Medulla oblongata (tissue), 1 donor: ENCODE data around the gene CACNB3.
"Not testable (repeated sequence)": the region's sequence is repeated elsewhere in the genome, so short reads cannot be mapped to it uniquely, and the experiment has no call there.

Experiments used
- DNase-seq: peaks from one replicate; pipeline ENCODE4 v3.0.0-alpha.2; 2015; ENCODE audit errors: extremely low spot score

Gene CACNB3

DNA sequence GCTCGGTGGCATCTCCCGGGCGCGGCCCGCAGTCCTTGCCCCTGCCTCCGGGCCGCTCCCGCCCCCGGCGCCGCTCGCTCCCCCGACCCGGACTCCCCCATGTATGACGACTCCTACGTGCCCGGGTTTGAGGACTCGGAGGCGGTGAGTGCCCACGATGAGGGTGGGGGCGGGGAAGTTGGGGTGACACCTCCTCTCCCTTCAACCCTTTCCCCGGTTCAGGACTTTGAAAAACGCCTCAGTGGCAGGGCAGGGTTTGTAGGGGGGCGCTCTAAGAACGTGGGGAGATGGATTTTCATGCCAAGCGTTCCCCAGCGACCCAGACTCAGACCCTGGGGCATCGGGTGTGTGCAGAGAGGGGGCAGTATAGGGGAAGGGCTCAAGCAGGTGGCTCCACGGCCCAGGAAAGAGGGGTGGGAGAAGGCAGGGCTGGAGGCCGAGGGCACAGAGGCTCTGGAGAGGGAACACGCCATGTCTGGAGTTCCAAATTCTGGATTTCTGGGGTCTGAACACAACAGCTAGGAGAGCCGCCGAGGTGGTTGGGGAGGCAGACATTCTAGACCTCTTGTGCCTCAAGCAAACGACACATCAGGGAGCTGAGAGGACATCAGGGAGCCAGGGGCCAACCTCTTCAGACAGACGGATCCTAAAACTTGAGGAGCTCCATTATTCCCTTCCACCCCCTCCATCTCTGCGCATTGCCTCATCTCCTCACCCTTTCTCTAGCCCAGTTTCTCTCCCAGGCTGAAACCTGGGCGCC, 715 bp downstream of the CACNB3 start:
- no peak for DNase-seq

DNA sequence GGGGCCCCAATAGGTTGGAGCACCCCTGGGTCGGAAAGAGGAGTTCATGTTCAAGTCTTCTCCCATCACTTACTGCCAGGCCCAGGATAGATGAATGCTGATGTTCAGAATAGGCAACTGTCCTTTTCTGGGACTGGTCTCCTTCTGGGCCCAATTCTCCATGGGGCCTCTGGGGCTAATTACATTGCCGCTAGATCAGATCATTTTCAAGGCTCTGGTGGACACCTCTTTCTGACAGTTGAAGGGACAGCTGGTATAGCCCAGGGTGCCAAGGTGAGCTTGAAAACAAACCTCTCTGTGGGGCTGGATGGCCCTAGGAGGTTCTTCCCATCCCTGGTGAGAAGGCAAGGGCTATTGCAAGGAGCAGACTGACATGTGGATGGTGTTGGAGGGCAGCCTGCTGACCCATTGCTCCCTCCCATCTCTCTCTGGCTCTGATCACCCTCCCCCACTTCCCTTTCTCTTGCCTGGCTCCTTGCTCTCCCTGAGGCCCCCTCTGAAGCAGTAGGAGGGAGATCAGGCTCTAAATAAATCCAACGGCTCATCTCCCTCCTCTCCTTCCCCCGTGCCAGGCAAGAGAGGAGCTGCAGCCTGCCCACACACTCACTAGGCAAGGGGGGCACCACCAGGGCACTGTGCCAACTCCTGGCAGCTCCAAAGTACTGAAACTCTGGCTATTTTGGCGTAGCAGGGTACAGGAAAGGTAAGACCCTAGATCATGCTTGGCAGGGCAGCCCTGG, 1.9 kb downstream of the CACNB3 start:
- DNase-seq, result no peak

DNA sequence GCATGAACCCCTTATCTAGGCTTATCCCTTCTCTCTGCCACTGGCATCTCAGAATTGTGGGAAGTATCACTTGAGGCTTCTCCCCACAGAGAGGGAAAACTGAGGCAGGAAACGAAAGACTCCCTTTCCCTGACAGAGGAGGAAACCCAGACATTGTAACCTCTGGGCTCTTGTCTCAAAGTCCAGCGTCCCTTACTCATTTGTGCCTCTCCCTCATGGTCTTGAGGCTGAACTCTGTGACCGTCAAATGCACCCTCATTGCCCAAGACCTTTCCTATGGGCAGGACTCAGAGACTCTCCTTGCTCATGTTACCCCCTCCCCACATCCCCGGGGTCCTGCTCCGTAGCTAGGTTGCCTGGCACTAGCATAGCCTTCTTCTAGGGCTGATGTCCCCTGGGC, 3.8 kb downstream of the CACNB3 start:
- DNase-seq, result no peak

DNA sequence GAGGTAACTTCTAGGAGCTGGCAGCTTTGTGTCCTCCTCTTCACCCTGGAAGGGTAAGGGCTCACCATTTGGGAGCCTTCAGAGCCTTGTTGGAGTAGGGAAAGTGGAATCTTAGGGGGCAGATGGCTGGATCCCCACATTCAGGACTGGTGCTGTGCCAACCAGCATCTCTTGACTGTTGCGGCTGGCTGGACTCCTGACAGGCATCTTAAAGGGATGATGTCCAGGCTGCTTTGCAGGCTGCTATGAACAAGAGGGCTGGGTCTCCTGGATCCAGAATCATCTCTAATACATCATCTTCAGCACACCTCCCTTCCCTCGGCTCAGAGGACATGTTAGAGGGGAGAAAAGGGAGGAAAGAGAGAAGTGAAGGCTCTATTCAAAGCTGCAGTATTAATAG, 4.4 kb downstream of the CACNB3 start:
- no peak for DNase-seq

DNA sequence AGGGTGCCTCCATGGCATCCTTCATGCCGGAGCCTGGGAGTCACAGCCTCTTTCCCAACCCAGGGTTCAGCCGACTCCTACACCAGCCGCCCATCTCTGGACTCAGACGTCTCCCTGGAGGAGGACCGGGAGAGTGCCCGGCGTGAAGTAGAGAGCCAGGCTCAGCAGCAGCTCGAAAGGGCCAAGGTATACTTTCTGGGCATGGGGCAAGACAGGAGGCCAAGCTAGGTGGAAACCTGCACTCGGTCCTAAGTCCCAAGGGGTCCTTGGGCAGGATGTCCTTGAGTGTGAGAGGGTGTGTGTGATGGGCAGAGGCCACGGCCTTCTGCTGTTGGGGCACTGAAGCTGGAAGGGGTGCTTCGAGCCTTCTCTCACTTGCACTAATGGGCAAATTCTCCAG, 5.0 kb downstream of the CACNB3 start:
- no peak for DNase-seq

DNA sequence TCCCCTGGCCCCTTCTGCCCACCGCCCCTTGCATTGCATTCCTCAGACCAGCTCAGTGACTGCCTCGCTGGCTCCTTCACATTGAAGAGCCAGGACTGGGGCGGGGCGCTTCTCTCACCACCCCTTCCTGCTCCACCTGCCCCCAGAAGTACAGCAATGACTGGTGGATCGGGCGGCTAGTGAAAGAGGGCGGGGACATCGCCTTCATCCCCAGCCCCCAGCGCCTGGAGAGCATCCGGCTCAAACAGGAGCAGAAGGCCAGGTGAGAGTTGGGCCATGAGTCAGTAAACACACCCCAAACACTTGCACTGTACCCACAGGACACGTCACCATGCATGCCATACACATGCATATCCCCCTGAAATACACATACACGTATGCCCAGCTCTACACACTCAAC, 5.8 kb downstream of the CACNB3 start:
- no peak for DNase-seq

DNA sequence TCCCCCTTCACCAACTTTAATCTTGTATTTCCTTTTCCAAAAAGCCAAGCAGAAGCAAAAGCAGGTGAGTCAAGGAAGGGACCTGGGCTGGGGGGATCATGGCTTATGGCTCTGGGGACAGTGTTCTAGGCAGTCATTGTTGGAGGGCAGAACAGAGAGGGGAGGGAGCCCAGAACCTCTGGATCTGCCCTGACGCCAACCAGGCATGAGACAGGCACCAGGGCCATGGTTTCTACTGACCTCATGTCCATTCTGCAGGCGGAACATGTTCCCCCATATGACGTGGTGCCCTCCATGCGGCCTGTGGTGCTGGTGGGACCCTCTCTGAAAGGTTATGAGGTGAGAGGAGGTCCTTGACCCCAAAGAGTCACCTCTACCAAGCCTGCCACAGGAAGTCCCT, 6.6 kb downstream of the CACNB3 start:
- DNase-seq, result no peak

DNA sequence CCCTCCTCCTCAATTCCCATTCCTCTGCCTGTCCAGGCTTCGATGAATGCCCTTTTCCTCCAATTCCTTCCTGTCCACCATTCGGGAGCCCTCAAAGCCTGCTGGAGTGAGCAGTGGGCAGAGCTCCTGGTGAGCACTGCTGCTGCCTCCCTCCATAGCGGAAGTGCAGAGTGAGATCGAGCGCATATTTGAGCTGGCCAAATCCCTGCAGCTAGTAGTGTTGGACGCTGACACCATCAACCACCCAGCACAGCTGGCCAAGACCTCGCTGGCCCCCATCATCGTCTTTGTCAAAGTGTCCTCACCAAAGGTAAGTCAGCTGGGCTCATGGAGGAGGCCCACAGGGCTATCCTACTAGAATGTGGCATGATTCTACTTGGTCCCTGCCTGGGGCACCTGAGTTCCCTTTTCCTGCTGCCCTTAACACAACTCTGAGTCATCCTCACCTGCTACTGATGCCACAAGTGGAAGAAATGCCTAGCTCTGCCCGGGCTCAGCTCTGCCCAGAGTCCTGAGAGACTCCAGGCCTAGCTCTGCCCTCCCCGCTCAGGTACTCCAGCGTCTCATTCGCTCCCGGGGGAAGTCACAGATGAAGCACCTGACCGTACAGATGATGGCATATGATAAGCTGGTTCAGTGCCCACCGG, 8.0 kb downstream of the CACNB3 start:
- DNase-seq, result no peak

DNA sequence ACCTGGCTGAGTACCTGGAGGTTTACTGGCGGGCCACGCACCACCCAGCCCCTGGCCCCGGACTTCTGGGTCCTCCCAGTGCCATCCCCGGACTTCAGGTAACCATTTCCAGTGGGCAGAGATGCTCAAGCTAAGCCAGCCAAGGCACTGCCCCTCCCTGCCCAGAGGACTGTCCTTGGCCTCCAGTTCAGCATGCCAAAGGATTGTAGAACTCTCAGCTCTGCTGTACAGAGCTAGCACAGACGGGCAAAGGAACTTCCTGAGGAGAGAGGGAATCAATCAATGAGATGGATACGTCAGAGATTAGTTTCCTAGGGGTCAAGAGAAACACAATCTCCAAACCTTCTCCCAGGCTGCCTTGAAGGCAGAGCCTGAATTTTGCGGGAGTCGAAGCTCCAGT, 8.7 kb downstream of the CACNB3 start:
- DNase-seq, result no peak

DNA sequence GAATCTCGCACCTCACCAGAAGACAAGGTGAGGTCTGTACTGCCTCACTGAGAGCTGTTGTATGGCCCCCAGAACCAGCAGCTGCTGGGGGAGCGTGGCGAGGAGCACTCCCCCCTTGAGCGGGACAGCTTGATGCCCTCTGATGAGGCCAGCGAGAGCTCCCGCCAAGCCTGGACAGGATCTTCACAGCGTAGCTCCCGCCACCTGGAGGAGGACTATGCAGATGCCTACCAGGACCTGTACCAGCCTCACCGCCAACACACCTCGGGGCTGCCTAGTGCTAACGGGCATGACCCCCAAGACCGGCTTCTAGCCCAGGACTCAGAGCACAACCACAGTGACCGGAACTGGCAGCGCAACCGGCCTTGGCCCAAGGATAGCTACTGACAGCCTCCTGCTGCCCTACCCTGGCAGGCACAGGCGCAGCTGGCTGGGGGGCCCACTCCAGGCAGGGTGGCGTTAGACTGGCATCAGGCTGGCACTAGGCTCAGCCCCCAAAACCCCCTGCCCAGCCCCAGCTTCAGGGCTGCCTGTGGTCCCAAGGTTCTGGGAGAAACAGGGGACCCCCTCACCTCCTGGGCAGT, 9.3 kb downstream of the CACNB3 start:
- DNase-seq, result no peak

DNA sequence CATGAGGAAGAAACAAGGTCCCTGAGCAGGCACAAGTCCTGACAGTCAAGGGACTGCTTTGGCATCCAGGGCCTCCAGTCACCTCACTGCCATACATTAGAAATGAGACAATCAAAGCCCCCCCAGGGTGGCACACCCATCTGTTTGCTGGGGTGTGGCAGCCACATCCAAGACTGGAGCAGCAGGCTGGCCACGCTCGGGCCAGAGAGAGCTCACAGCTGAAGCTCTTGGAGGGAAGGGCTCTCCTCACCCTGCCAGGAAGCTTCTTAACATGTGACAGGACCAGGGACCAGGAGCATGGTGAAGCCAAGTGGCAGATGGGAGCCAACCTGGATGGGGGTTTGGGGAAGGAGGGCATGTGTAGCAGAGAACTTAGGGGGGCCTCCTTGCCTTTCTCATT, 10.0 kb downstream of the CACNB3 start:
- no peak for DNase-seq

DNA sequence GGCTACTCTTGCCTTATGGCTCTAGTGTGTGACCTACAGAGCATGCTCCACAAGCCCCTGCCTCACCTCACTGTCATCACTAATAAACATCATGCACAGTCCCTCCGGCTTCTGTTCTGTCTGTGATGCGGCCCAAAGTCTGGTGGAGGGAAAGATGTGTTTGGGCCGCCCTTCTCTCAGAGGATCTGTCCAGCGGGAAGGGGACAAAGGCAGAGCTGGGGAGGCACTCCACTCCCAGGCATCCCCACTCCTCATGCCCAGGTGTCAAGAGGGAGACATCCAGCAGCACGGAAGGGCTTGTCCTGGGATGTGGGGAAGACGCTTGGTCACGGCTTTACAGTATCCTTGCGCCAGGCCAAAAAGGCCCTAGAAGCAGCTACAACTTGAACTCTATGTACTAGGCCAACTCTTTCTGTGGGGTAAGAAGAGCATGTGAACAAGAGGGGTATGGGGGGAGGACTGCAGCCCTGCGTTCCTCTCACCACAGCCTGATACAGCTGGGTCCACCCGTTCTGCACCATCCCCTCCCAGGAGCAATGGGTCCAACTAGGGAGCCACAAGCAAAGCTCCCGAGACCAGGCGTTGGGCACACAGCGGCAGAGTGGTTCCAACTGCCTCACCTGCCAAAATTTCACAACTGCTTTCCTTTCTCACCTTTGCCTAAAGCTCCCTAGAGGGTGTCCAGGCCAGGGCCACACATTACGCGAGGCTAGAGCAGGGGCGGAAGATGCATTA, 10.7 kb downstream of the CACNB3 start:
- no peak for DNase-seq

DNA sequence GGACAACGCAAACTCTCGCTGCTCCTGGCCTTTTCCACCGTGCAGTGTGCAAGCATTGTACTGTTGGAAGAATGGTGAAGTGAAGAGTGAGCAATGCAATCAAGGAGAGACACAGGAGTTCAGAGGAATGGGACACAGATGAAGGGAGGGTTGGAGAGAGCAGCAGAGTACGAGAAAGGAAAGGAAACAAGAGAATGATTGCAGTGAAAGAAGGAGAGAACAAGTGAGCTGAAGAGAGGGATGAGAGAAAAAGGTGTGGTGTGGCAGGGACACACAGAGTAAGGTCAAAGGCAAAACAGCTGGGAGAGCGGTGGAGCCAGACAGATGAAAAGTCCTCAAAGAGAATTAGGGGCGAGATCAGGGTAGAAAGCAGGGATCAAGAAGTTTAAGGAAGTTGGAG, 13.0 kb downstream of the CACNB3 start:
- no peak for DNase-seq

DNA sequence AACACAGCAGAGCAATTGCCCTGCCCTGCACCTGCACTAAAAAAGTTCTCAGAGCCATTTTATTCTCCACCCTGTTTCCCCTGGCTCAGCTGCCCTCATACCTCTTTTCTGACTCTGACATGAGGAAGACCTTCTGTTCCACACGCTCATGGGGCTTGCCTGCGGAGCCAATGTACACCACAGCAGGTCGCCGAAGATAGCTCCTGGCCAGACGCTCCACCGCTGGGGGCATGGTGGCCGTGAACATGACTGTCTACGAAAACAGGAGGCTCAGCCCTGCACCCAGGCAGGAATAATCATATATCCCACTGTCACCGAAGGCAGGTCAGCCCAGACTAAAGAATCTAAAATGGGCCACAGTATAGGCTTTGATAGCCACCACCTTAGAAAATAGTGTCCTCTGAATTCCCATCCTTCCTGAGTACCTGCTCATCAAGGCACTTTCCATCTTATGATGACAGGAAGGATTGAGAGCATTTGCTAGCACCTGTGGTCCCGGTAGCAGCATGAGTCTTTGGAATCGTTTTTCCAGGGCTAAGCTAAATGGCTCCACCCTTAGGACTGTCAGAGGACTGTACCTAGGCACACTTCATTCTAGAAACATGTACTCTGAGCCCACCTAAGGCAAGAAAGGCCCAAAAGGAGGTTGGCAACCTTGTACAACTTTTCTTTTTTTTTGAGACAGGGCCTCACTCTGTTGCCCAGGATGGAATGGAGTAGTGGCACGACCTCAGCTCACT, 14.2 kb downstream of the CACNB3 start:
- no peak for DNase-seq

DNA sequence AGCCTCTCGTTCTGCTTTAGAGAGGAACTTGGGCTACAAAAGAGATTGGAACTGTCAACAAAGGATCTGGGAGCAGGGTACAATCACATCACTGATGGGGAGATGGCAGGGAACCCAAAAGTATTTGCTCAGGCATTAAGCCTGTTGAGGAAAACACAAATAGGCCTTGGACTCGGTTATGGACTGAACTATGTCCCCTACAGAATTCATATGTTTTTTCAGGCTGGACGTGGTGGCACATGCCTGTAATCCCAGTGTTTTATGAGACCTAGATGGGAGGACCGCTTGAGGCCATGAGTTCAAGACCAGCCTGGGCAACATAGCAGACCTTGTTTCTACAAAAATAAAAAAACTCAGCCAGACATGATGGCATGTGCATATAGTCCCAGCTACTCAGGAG, 19.8 kb downstream of the CACNB3 start:
- DNase-seq, result no peak

DNA sequence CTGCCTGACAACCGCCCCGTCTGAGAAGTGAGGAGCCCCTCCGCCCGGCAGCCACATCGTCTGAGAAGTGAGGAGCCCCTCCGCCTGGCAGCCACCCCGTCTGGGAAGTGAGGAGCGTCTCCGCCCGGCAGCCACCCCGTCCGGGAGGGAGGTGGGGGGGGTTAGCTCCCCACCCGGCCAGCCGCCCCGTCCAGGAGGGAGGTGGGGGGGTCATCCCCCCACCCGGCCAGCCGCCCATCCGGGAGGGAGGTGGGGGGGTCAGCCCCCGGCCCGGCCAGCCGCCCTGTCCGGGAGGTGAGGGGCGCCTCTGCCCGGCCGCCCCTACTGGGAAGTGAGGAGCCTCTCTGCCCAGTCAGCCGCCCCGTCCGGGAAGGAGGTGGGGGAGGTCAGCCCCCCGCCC, 23.7 kb downstream of the CACNB3 start:
- not testable (repeated sequence) for DNase-seq

DNA sequence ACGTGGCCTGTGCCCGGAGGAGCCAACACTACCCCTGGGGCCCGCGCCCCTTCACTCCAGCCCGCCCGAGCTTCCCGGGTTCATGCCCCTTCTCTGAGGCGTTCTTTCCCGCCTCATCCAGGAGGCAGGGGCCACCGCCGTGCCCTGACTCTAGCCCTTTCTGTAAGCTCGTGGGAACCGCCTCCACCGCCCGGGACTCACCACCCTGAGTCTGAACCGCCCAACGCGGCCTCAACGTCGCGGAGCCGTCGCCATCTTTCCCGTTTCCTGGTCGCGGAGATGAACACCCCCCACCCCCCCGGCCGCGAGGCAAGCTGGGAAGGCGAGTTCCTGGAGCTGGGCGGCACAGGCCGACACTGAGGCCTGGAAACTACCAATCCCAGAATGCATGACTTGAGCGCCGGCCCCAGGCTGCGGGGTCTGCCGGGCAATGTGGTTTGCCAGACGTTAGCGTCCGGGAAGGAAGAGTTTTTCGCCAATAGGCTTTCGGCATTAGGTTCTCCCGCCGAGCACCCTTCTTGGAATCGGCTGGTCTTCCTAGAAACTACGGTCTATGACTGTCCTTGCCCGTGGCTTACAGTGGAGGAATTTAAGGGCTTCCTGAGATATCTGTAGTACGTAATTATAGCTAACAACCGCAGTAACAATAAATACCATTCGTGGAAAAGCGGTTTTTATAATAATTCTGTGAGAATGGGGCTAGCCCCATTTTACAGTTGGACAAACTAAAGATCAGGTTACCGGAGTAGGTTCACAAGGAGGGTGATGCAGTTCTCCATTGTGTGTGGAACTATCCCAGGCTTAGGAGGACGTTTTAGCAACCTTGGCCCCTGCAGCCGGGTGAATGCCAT, 33.8 kb downstream of the CACNB3 start, which contains the start of gene DDX23:
TSS of gene DDX23 (minus strand) at position 281 of the 851 bp plus-strand sequence. CDS start 6,381 bp downstream, outside the sequence.
- DNase-seq, result peak; percentile 98

DNA sequence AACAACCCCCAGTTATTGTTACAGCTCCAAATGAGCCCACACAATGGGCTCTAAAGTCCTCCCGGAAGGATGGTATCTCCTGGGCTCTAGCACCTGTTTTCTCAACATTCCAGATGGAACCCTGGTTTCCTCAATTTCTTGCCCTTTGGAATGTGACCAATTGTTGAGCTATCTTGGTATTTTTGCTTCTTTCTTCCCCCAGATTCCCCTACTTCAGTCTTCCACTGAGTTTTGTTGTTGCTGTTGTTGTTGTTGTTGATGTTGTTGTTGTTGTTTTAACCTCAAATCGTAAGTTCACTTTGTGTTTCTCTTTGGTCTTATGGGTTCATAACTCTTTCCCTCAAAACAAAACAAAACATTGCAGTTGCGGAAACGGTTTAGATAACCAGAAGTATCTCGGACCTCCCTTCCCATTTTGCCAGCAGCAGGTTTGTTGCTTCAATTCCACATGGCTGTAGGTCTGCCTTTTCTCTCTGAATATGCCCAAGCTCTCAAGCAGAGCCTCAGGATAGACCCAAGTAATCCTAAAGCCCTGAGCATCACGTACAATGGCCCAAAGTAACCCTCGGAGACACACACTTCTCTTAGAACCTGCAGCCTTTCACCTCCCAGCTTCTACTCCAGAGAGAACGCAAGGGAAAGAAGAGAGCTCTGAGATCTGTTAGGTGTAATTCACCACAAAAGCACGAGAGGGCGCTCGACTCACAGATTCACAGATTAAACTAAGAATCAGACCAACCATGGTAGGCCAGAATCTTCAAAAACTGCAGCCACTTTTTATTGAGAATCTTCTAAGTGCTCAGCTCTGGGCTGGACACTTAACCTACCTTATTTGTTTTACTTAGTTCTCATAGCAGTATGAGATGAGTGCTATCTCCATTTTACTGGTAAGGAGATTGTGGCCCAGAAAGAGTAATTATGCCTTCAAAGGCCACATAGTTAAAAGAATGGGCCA, 34.7 kb downstream of the CACNB3 start:
- peak; percentile 99 for DNase-seq

DNA sequence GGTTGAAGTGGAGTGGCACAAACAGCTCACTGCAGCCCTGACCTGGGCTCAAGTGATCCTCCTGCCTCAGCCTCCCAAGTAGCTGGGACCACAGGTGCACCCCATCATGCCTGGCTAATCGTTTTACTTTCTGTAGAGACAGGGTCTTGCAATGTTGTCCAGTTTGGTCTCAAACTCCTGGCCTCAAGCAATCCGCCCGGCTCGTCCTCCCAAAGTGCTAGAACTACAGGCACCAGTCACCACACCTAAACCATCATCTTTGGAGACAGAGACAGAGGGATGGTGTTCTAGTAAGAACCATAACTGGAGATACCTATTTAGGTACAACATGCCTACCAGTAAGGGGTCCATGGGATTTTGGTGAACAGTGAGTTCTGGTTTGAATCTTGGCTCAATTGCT, 36.2 kb downstream of the CACNB3 start:
- no peak for DNase-seq
